Neural progenitor cell (in vitro differentiated cells): Measurements from ENCODE around the gene VAMP7.

Experiments used
- EZH2 ChIP-seq: fragments of 200-600 bp; sonication (generic); IDR thresholded peaks from 2 replicates; pipeline ENCODE4 v1.6.1; 2017; ENCODE audit warnings: antibody characterized with exemption, mild to moderate bottlenecking, moderate library complexity
- EZH2phosphoT487 ChIP-seq: fragments of 200-600 bp; sonication (generic); IDR thresholded peaks from 2 replicates; pipeline ENCODE4 v1.6.1; 2017; ENCODE audit warnings: antibody characterized with exemption
- TF ChIP-seq, protein P1 (sequence below): fragments of 200-600 bp; sonication (generic); IDR thresholded peaks from 2 replicates; pipeline ENCODE4 v1.5.1; 2017; ENCODE audit warnings: antibody characterized with exemption, mild to moderate bottlenecking

DNA sequence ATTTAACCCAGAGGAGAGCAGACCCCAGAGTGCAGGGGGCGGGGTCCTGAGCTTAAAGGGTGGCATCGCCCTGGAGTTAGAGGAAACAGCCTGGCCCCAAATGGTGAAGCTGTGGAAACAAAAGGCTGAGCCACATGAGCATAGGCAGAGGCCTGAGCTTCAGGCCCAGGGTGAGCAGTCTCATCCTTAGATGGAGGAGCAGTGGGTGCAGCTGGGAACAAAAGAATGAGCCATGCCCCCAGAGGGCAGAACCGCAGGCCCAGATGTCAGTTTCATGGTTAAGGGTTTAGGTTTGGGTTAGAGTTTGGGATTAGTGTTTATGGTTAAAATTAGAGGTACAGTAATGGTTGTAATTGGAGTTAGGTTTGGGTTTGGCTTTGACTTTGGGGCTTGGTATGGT is 71.9 kb downstream of the VAMP7 start:
- TF ChIP-seq EZH2: no peak
- TF ChIP-seq, protein P1, sequence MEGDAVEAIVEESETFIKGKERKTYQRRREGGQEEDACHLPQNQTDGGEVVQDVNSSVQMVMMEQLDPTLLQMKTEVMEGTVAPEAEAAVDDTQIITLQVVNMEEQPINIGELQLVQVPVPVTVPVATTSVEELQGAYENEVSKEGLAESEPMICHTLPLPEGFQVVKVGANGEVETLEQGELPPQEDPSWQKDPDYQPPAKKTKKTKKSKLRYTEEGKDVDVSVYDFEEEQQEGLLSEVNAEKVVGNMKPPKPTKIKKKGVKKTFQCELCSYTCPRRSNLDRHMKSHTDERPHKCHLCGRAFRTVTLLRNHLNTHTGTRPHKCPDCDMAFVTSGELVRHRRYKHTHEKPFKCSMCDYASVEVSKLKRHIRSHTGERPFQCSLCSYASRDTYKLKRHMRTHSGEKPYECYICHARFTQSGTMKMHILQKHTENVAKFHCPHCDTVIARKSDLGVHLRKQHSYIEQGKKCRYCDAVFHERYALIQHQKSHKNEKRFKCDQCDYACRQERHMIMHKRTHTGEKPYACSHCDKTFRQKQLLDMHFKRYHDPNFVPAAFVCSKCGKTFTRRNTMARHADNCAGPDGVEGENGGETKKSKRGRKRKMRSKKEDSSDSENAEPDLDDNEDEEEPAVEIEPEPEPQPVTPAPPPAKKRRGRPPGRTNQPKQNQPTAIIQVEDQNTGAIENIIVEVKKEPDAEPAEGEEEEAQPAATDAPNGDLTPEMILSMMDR: no peak
- no peak for TF ChIP-seq EZH2phosphoT487
